Parathyroid adenoma (tissue), 2 donors: Measurements from ENCODE around the gene C4orf50.

Experiments used
- H2AFZ ChIP-seq: fragments of 300-600 bp; sonication (generic); one replicate; pipeline ENCODE4 v1.7.0; 2017; ENCODE audit warnings: antibody characterized with exemption, mild to moderate bottlenecking
- H3K27ac ChIP-seq: fragments of 300-600 bp; sonication (generic); one replicate; pipeline ENCODE4 v1.7.0; 2017
- H3K27me3 ChIP-seq: fragments of 300-600 bp; sonication (generic); one replicate; pipeline ENCODE4 v1.7.0; 2017; ENCODE audit warnings: low read length; ENCODE audit not compliant: control insufficient read depth, insufficient read depth
- H3K36me3 ChIP-seq: fragments of 300-600 bp; sonication (generic); one replicate; pipeline ENCODE4 v1.7.0; 2017; ENCODE audit warnings: low read length; ENCODE audit not compliant: control insufficient read depth, insufficient read depth
- H3K4me1 ChIP-seq: fragments of 300-600 bp; sonication (generic); one replicate; pipeline ENCODE4 v1.7.0; 2017; ENCODE audit warnings: control low read depth
- H3K4me2 ChIP-seq: fragments of 300-600 bp; sonication (generic); one replicate; pipeline ENCODE4 v1.7.0; 2017; ENCODE audit warnings: low read length
- H3K4me3 ChIP-seq: fragments of 300-600 bp; sonication (generic); one replicate; pipeline ENCODE4 v1.7.0; 2017; ENCODE audit warnings: low read depth, low read length
- H3K79me2 ChIP-seq: fragments of 300-600 bp; sonication (generic); one replicate; pipeline ENCODE4 v1.7.0; 2017; ENCODE audit warnings: control low read depth
- H3K9ac ChIP-seq: fragments of 300-600 bp; sonication (generic); one replicate; pipeline ENCODE4 v1.7.0; 2017; ENCODE audit warnings: mild to moderate bottlenecking
- H3K9me3 ChIP-seq: fragments of 300-600 bp; sonication (generic); one replicate; pipeline ENCODE4 v1.7.0; 2017; ENCODE audit warnings: low read length; ENCODE audit not compliant: control insufficient read depth
- CTCF ChIP-seq: fragments of 300-600 bp; sonication (generic); IDR thresholded peaks from one replicate; pipeline ENCODE4 v1.7.0; 2017; ENCODE audit warnings: antibody characterized with exemption, mild to moderate bottlenecking
- donor health status: primary hyperparathyroidism.

Gene C4orf50

GRCh38 chr4:5918331-5918985, 99.8 kb downstream of the C4orf50 start:
- no peak overlapping the region for H2AFZ ChIP-seq
- no peaks in the 10 kb centered on the region for H3K27me3 ChIP-seq
- no peaks in the 10 kb centered on the region for H3K36me3 ChIP-seq
- no peak for TF ChIP-seq CTCF
- H3K79me2 ChIP-seq, result no peaks in the 10 kb centered on the region
- no peak overlapping the region for H3K4me2 ChIP-seq
- H3K4me1 ChIP-seq, result no peaks in the 10 kb centered on the region
- H3K27ac ChIP-seq, result no peak overlapping the region
- H3K9me3 ChIP-seq, result no peaks in the 10 kb centered on the region
- no peak overlapping the region for H3K4me3 ChIP-seq
- no peak overlapping the region for H3K9ac ChIP-seq

- H3K27ac ChIP-seq, result no peak overlapping the region
- no peaks in the 10 kb centered on the region for H3K79me2 ChIP-seq
- H3K36me3 ChIP-seq, result no peaks in the 10 kb centered on the region
- H3K27me3 ChIP-seq, result no peaks in the 10 kb centered on the region
- H3K9me3 ChIP-seq, result no peaks in the 10 kb centered on the region
- H2AFZ ChIP-seq, result no peak overlapping the region
- no peaks in the 10 kb centered on the region for H3K4me1 ChIP-seq
- H3K9ac ChIP-seq, result no peak overlapping the region
- H3K4me2 ChIP-seq, result no peak overlapping the region
- no peak for TF ChIP-seq CTCF
- H3K4me3 ChIP-seq, result no peak overlapping the region
Measured at GRCh38 chr4:5917672-5918071, 100.6 kb downstream of the C4orf50 start.

GRCh38 chr4:5916229-5916628, 102.0 kb downstream of the C4orf50 start:
- Histone ChIP-seq H3K79me2 (no peaks in the 10 kb centered on the region), H3K27me3 (no peaks in the 10 kb centered on the region), H2AFZ (no peak overlapping the region), H3K9me3 (peaks cover 2% of the 10 kb centered on the region), H3K36me3 (no peaks in the 10 kb centered on the region), H3K4me2 (no peak overlapping the region), H3K4me1 (no peaks in the 10 kb centered on the region), H3K27ac (no peak overlapping the region), H3K9ac (no peak overlapping the region), H3K4me3 (no peak overlapping the region)
- TF ChIP-seq CTCF, result no peak

- Histone ChIP-seq H3K27ac (no peak overlapping the region), H2AFZ (no peak overlapping the region), H3K9ac (no peak overlapping the region), H3K9me3 (peaks cover 2% of the 10 kb centered on the region), H3K27me3 (no peaks in the 10 kb centered on the region), H3K79me2 (no peaks in the 10 kb centered on the region), H3K4me1 (no peaks in the 10 kb centered on the region), H3K4me2 (no peak overlapping the region), H3K36me3 (no peaks in the 10 kb centered on the region), H3K4me3 (no peak overlapping the region)
- no peak for TF ChIP-seq CTCF
Measured at GRCh38 chr4:5913454-5913853, 104.8 kb downstream of the C4orf50 start.

GRCh38 chr4:5912614-5913019, 105.6 kb downstream of the C4orf50 start:
- no peak for TF ChIP-seq CTCF
- Histone ChIP-seq H3K79me2 (no peaks in the 10 kb centered on the region), H3K27me3 (no peaks in the 10 kb centered on the region), H3K9me3 (peaks cover 2% of the 10 kb centered on the region), H3K27ac (no peak overlapping the region), H3K4me3 (no peak overlapping the region), H3K4me2 (no peak overlapping the region), H3K4me1 (no peaks in the 10 kb centered on the region), H3K36me3 (no peaks in the 10 kb centered on the region), H2AFZ (no peak overlapping the region), H3K9ac (no peak overlapping the region)
